NT2/D1 (cell line): ENCODE data around the gene FZR1.
"Not testable (repeated sequence)": the region's sequence is repeated elsewhere in the genome, so short reads cannot be mapped to it uniquely, and the experiment has no call there.

Experiments
- YY1 ChIP-seq: IDR thresholded peaks from 2 replicates; pipeline ENCODE4 v1.6.1; 2011; ENCODE audit not compliant: insufficient read length, insufficient read depth
- ZNF274 ChIP-seq: IDR thresholded peaks from 2 replicates; pipeline ENCODE4 v1.6.1; 2011; ENCODE audit warnings: mild to moderate bottlenecking, low read depth, low read length

DNA sequence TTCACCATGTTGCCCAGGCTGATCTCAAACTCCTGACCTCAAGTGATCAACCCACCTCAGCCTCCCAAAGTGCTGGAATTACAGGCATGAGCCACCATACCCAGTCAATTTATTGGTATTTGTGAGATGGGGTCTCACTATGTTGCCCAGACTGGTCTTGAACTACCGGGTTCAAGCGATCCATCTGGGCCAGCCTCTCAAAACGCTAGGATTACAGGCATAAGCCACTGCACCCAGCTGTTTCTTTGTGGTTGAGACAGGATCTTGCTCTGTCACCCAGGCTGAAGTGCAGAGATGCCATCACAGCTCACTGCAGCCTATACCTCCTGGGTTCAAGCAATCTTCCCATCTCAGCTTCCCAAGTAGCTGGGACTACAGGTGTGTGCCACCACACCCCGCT is 75.7 kb downstream of the FZR1 start:
- not testable (repeated sequence) for TF ChIP-seq YY1, ZNF274
